H7 (cell line): Measurements from ENCODE around the gene SLC6A7. TPM values are rescaled to one million over a fixed set of nuclear protein-coding genes. Genes with fewer than 3 reads are reported as not detected.

Experiments
- DNase-seq: peaks from one replicate; pipeline ENCODE4 v3.0.0; 2012
- H3K27me3 ChIP-seq: 2 replicates; pipeline ENCODE4 v1.6.0; 2011; ENCODE audit warnings: mild to moderate bottlenecking, low read length; ENCODE audit not compliant: control insufficient read depth, insufficient read depth
- H3K36me3 ChIP-seq: replicated peaks from 2 replicates; pipeline ENCODE4 v1.5.1; 2011; ENCODE audit warnings: low read length; ENCODE audit not compliant: control insufficient read depth, insufficient read depth
- H3K4me3 ChIP-seq: 2 replicates; pipeline ENCODE4 v1.5.1; 2011; ENCODE audit warnings: low read depth, mild to moderate bottlenecking, control low read depth, low read length, moderate library complexity; ENCODE audit not compliant: insufficient read depth
- total RNA-seq: library from RNA; depleted of rRNA; stranded (reverse); fragments of >200 nt; shearing (Covaris generic); gene quantifications from 2 replicates; pipeline ENCODE4 v1.2.3, GENCODE V29; 2014

Gene SLC6A7
- total RNA-seq, 1 experiment from 2014 or later = not detected

- no peak overlapping the region for H3K4me3 ChIP-seq
- H3K36me3 ChIP-seq = no peaks in the 10 kb centered on the region
- peaks cover 38% of the 10 kb centered on the region for H3K27me3 ChIP-seq
- DNase-seq = no peak
These were observed 4.6 kb upstream of the SLC6A7 start for GRCh38 chr5:150184990-150185912.

- Histone ChIP-seq H3K4me3 (no peak overlapping the region), H3K27me3 (peaks cover 47% of the 10 kb centered on the region), H3K36me3 (no peaks in the 10 kb centered on the region)
- DNase-seq = peak; percentile 70
These were observed 3.7 kb upstream of the SLC6A7 start for GRCh38 chr5:150186137-150186536.

GRCh38 chr5:150186897-150187296 is 3.0 kb upstream of the SLC6A7 start:
- no peak overlapping the region for H3K4me3 ChIP-seq
- peaks cover 49% of the 10 kb centered on the region for H3K27me3 ChIP-seq
- no peak for DNase-seq
- no peaks in the 10 kb centered on the region for H3K36me3 ChIP-seq

- Histone ChIP-seq H3K4me3 (no peak overlapping the region), H3K36me3 (no peaks in the 10 kb centered on the region), H3K27me3 (peaks cover 57% of the 10 kb centered on the region)
- DNase-seq = no peak
These were observed 1.6 kb upstream of the SLC6A7 start for GRCh38 chr5:150188146-150188842.

- H3K27me3 ChIP-seq = peaks cover 57% of the 10 kb centered on the region
- H3K4me3 ChIP-seq = no peak overlapping the region
These were observed 536 bp upstream of the SLC6A7 start for GRCh38 chr5:150189326-150189725.

GRCh38 chr5:150190503-150190979 is 679 bp downstream of the SLC6A7 start:
- no peaks in the 10 kb centered on the region for H3K36me3 ChIP-seq
- peak; percentile 82 for DNase-seq
- peak overlapping the region; percentile 36; the same call in 1 of the 2 replicates for H3K4me3 ChIP-seq
- peaks cover 55% of the 10 kb centered on the region for H3K27me3 ChIP-seq

More at GRCh38 chr5:150189326-150189725, 536 bp upstream of the SLC6A7 start:
- no peaks in the 10 kb centered on the region for H3K36me3 ChIP-seq
- DNase-seq = no peak

GRCh38 chr5:150190987-150191386 is 1.1 kb downstream of the SLC6A7 start:
- no peak overlapping the region for H3K4me3 ChIP-seq
- H3K27me3 ChIP-seq = peaks cover 55% of the 10 kb centered on the region

GRCh38 chr5:150192462-150192861 is 2.6 kb downstream of the SLC6A7 start:
- Histone ChIP-seq H3K4me3 (no peak overlapping the region), H3K36me3 (no peaks in the 10 kb centered on the region), H3K27me3 (peaks cover 46% of the 10 kb centered on the region)
- no peak for DNase-seq

More at GRCh38 chr5:150190987-150191386, 1.1 kb downstream of the SLC6A7 start:
- H3K36me3 ChIP-seq = no peaks in the 10 kb centered on the region
- DNase-seq = no peak

- no peak for DNase-seq
- no peak overlapping the region for H3K4me3 ChIP-seq
- H3K27me3 ChIP-seq = peaks cover 12% of the 10 kb centered on the region
- H3K36me3 ChIP-seq = no peaks in the 10 kb centered on the region
These were observed 6.0 kb downstream of the SLC6A7 start for GRCh38 chr5:150195736-150196485.

- H3K4me3 ChIP-seq = no peak overlapping the region
- no peak for DNase-seq
- no peaks in the 10 kb centered on the region for H3K36me3 ChIP-seq
- peaks cover 9% of the 10 kb centered on the region for H3K27me3 ChIP-seq
These were observed 6.7 kb downstream of the SLC6A7 start for GRCh38 chr5:150196514-150196913.

GRCh38 chr5:150196986-150197385 is 7.1 kb downstream of the SLC6A7 start:
- Histone ChIP-seq H3K36me3 (no peaks in the 10 kb centered on the region), H3K27me3 (peaks cover 8% of the 10 kb centered on the region), H3K4me3 (no peak overlapping the region)
- DNase-seq = no peak

GRCh38 chr5:150197476-150197875 is 7.6 kb downstream of the SLC6A7 start:
- H3K4me3 ChIP-seq = no peak overlapping the region
- no peak for DNase-seq
- H3K27me3 ChIP-seq = peaks cover 3% of the 10 kb centered on the region; the same call in 1 of the 2 replicates
- no peaks in the 10 kb centered on the region for H3K36me3 ChIP-seq

- DNase-seq = no peak
- Histone ChIP-seq H3K4me3 (no peak overlapping the region), H3K36me3 (no peaks in the 10 kb centered on the region), H3K27me3 (no peaks in the 10 kb centered on the region)
These were observed 12.6 kb downstream of the SLC6A7 start for GRCh38 chr5:150202501-150202900.

GRCh38 chr5:150203832-150204589 is 14.1 kb downstream of the SLC6A7 start:
- no peaks in the 10 kb centered on the region for H3K27me3 ChIP-seq
- no peak for DNase-seq
- H3K36me3 ChIP-seq = no peaks in the 10 kb centered on the region
- H3K4me3 ChIP-seq = no peak overlapping the region
